Testis (tissue), 2 donors: ENCODE results near the gene SDCCAG8.

ENCODE experiments used
- POLR2A ChIP-seq: fragments of 450-650 bp; IDR thresholded peaks from one replicate; pipeline ENCODE4 v1.6.1; 2017; ENCODE audit warnings: antibody characterized with exemption, mild to moderate bottlenecking, moderate library complexity
- TF ChIP-seq, protein P1 (sequence below), 3 experiments: fragments of 450-650 bp in 2 of 3; fragments of 200-600 bp in 1 of 3; sonication (generic) in 1 of 3; IDR thresholded peaks; one replicate each; pipeline ENCODE4 v1.5.1; 2016 to 2019; ENCODE audit warnings: antibody characterized with exemption in 3 of 3, mild to moderate bottlenecking in 2 of 3, moderate library complexity in 1 of 3

DNA sequence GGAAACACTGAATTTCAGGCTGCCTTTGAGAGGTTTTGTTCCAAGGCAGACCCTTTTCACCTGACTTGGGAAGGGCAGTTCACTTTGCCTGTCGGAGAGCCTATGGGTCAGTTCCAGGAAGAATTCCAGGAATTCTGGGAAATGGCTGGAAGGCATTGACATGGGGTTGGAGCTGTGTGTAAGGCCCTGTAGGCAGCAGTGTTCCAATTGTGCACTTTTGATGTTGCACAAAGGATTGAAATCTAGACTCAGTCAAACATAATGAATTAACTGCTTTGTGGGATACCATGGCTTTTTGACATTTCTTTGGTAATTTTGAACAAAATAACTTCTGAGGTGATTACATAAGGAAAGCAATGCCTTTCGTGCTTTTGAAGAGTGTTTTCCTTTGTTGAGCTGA is 184.6 kb downstream of the SDCCAG8 start:
- TF ChIP-seq POLR2A, result no peak
- TF ChIP-seq, protein P1, sequence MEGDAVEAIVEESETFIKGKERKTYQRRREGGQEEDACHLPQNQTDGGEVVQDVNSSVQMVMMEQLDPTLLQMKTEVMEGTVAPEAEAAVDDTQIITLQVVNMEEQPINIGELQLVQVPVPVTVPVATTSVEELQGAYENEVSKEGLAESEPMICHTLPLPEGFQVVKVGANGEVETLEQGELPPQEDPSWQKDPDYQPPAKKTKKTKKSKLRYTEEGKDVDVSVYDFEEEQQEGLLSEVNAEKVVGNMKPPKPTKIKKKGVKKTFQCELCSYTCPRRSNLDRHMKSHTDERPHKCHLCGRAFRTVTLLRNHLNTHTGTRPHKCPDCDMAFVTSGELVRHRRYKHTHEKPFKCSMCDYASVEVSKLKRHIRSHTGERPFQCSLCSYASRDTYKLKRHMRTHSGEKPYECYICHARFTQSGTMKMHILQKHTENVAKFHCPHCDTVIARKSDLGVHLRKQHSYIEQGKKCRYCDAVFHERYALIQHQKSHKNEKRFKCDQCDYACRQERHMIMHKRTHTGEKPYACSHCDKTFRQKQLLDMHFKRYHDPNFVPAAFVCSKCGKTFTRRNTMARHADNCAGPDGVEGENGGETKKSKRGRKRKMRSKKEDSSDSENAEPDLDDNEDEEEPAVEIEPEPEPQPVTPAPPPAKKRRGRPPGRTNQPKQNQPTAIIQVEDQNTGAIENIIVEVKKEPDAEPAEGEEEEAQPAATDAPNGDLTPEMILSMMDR (IDR thresholded peaks at IDR 0.05), result no peak
